ENCODE measurements around the gene MRPS33.

The MRPS33 gene

DNA sequence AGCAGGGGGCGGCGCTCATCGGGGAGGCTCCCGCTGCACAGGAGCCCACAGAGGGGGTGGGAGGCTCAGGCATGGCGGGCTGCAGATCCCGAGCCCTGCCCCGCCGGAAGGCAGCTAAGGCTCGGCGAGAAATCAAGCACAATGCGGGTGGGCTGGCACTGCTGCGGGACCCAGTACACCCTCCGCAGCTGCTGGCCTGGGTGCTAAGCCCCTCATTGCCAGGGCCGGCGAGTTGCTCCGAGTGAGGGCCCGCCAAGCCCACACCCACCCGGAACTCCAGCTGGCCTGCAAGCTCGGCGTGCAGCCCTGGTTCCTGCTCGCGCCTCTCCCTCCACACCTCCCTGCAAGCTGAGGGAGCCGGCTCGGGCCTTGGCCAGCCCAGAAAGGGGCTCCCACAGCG lies 57.8 kb downstream of the MRPS33 start:
- in situ Hi-C loops (cut with HindIII; ENCODE audit: low sequenced_read_pairs) = loop anchor here (5.0 kb wide), 1 partner anchor 50 kb away; no protein-coding TSS in a partner anchor

Data from DLD1 (cell line).